H1 (cell line): ENCODE data around the gene P2RX7. TPM values are rescaled to one million over a fixed set of nuclear protein-coding genes. Genes with fewer than 3 reads are reported as not detected.

Experiments
- CTCF ChIA-PET: fragments of 300-600 bp; sonication (Branson Sonifier 250); formaldehyde crosslinking; loops from one replicate; lab custom pipeline; 2021; ENCODE audit not compliant: partially characterized antibody; lab: Charles Lee
- POLR2A ChIA-PET: fragments of 300-600 bp; sonication (Branson Sonifier 250); formaldehyde crosslinking; loops from one replicate; lab custom pipeline; 2021; ENCODE audit warnings: inconsistent platforms; ENCODE audit not compliant: partially characterized antibody; lab: Charles Lee
- DNase-seq, 2 experiments: peaks; one replicate each; pipeline versions ENCODE4 v3.0.0 to v3.0.0-alpha.2; 2010 to 2022; ENCODE audit warnings: low spot score in 2 of 2, low read depth in 1 of 2, mixed read lengths in 1 of 2
- FAIRE-seq: peaks from 2 replicates; lab custom pipeline; 2011; peaks lifted over from hg19 to GRCh38; lab: Jason Lieb, UNC
- H2AFZ ChIP-seq: 2 replicates; pipeline ENCODE4 v1.8.1; 2012; ENCODE audit warnings: low read length, inconsistent platforms
- H2AK5ac ChIP-seq: 2 replicates; pipeline ENCODE4 v1.6.1; 2013; ENCODE audit warnings: low read depth, low read length
- H2BK120ac ChIP-seq: replicated peaks from 2 replicates; pipeline ENCODE3; 2013; ENCODE audit warnings: low read depth, low read length, inconsistent platforms
- H2BK12ac ChIP-seq: 2 replicates; pipeline ENCODE4 v1.6.1; 2013; ENCODE audit warnings: low read depth, low read length
- H2BK15ac ChIP-seq: 2 replicates; pipeline ENCODE4 v1.6.1; 2013; ENCODE audit warnings: low read length
- H2BK20ac ChIP-seq: 2 replicates; pipeline ENCODE4 v1.6.1; 2013; ENCODE audit warnings: low read length
- H2BK5ac ChIP-seq: 2 replicates; pipeline ENCODE4 v1.6.1; 2013; ENCODE audit warnings: low read depth, low read length
- H3K14ac ChIP-seq: 2 replicates; pipeline ENCODE4 v1.6.1; 2013; ENCODE audit warnings: inconsistent platforms; ENCODE audit not compliant: insufficient read length
- H3K18ac ChIP-seq: 2 replicates; pipeline ENCODE4 v1.6.1; 2013; ENCODE audit warnings: low read length; ENCODE audit errors: extremely low read depth
- H3K23ac ChIP-seq: 2 replicates; pipeline ENCODE4 v1.6.1; 2013; ENCODE audit warnings: inconsistent platforms; ENCODE audit not compliant: insufficient read length
- H3K23me2 ChIP-seq: 2 replicates; pipeline ENCODE4 v1.6.1; 2013; ENCODE audit warnings: low read depth, low read length
- H3K27ac ChIP-seq: 2 replicates; pipeline ENCODE4 v1.6.1; 2011; ENCODE audit warnings: low read depth, low read length, inconsistent platforms
- H3K27me3 ChIP-seq, 4 experiments: replicated peaks in 1 of 4; 1 replicate in 1 of 4; 2 replicates in 3 of 4; pipeline versions ENCODE4 v1.6.1 to v1.8.1; 2011 to 2013; ENCODE audit warnings: low read length in 3 of 4, mild to moderate bottlenecking in 3 of 4, inconsistent platforms in 2 of 4, mixed read lengths in 2 of 4, moderate library complexity in 1 of 4; ENCODE audit not compliant: control insufficient read depth in 3 of 4, insufficient read depth in 3 of 4; ENCODE audit errors: extremely low read depth in 1 of 4
- H3K36me3 ChIP-seq, 4 experiments: 2 replicates each; pipeline versions ENCODE4 v1.6.1 to v1.8.1; 2011 to 2013; ENCODE audit warnings: mild to moderate bottlenecking in 4 of 4, low read length in 3 of 4, moderate library complexity in 2 of 4, control low read depth in 1 of 4, inconsistent platforms in 1 of 4; ENCODE audit not compliant: insufficient read depth in 4 of 4, control insufficient read depth in 2 of 4
- H3K4ac ChIP-seq: replicated peaks from 2 replicates; pipeline ENCODE3; 2013; ENCODE audit warnings: low read length, low read depth, mixed read lengths, inconsistent platforms; ENCODE audit not compliant: insufficient read length
- H3K4me1 ChIP-seq, 4 experiments: replicated peaks in 1 of 4; 1 replicate in 1 of 4; 2 replicates in 3 of 4; pipeline versions ENCODE4 v1.6.1 to v1.8.1; 2011 to 2013; ENCODE audit warnings: low read length in 3 of 4, inconsistent platforms in 2 of 4, mixed read lengths in 1 of 4; ENCODE audit not compliant: insufficient read depth in 4 of 4, control insufficient read depth in 3 of 4
- H3K4me2 ChIP-seq, 2 experiments: 2 replicates each; pipeline versions ENCODE4 v1.6.1 to v1.8.1; 2011 to 2013; ENCODE audit warnings: low read depth in 2 of 2, low read length in 2 of 2, control low read depth in 1 of 2, inconsistent platforms in 1 of 2, mild to moderate bottlenecking in 1 of 2; ENCODE audit not compliant: insufficient read depth in 1 of 2
- H3K4me3 ChIP-seq, 4 experiments: fragments of 200-600, 300-600 bp in 1 of 4; sonication (generic), shearing (Covaris generic), sonication (Bioruptor Twin) in 1 of 4; 2 replicates each; pipeline versions ENCODE4 v1.5.1 to v1.8.1; 2011 to 2016; ENCODE audit warnings: low read length in 4 of 4, low read depth in 3 of 4, control low read depth in 2 of 4, inconsistent platforms in 2 of 4, mild to moderate bottlenecking in 2 of 4, mixed read lengths in 1 of 4, moderate library complexity in 1 of 4; ENCODE audit not compliant: insufficient read depth in 2 of 4; ENCODE audit errors: extremely low read depth in 1 of 4
- H3K56ac ChIP-seq: replicated peaks from 2 replicates; pipeline ENCODE3; 2013; ENCODE audit warnings: low read depth, mild to moderate bottlenecking, mixed read lengths, low read length, inconsistent platforms; ENCODE audit not compliant: insufficient read length
- H3K79me1 ChIP-seq: 2 replicates; pipeline ENCODE4 v1.6.1; 2013; ENCODE audit warnings: low read depth, low read length, control low read depth
- H3K79me2 ChIP-seq, 2 experiments: 2 replicates each; pipeline versions ENCODE4 v1.6.1 to v1.8.1; 2012 to 2013; ENCODE audit warnings: low read length in 2 of 2, mild to moderate bottlenecking in 2 of 2, inconsistent platforms in 1 of 2; ENCODE audit not compliant: insufficient read depth in 2 of 2, control insufficient read depth in 1 of 2
- H3K9ac ChIP-seq, 4 experiments: replicated peaks in 1 of 4; 1 replicate in 1 of 4; 2 replicates in 3 of 4; pipeline versions ENCODE4 v1.6.1 to v1.8.1; 2011 to 2013; ENCODE audit warnings: low read depth in 3 of 4, low read length in 3 of 4, control low read depth in 2 of 4, mild to moderate bottlenecking in 2 of 4, moderate library complexity in 2 of 4, inconsistent platforms in 1 of 4; ENCODE audit errors: extremely low read depth in 1 of 4
- H3K9me3 ChIP-seq, 2 experiments: 2 replicates each; pipeline versions ENCODE4 v1.6.1 to v1.8.1; 2012 to 2013; ENCODE audit warnings: mild to moderate bottlenecking in 2 of 2, moderate library complexity in 2 of 2, control low read depth in 1 of 2, inconsistent platforms in 1 of 2, low read depth in 1 of 2, low read length in 1 of 2, mixed read lengths in 1 of 2; ENCODE audit not compliant: insufficient read depth in 2 of 2
- H4K20me1 ChIP-seq, 2 experiments: replicated peaks in 1 of 2; 2 replicates each; pipeline versions ENCODE3 to v1.8.1; 2011 to 2013; ENCODE audit warnings: inconsistent platforms in 2 of 2, low read length in 2 of 2, mild to moderate bottlenecking in 1 of 2; ENCODE audit not compliant: insufficient read depth in 2 of 2, control insufficient read depth in 1 of 2
- H4K5ac ChIP-seq: 2 replicates; pipeline ENCODE4 v1.6.1; 2013; ENCODE audit warnings: low read length, low read depth, mixed read lengths, inconsistent platforms; ENCODE audit not compliant: insufficient read length
- H4K8ac ChIP-seq: 2 replicates; pipeline ENCODE4 v1.8.0; 2013; ENCODE audit warnings: mild to moderate bottlenecking, moderate library complexity, low read length, inconsistent platforms; ENCODE audit not compliant: insufficient read depth; ENCODE audit errors: extremely low read depth
- H4K91ac ChIP-seq: replicated peaks from 2 replicates; pipeline ENCODE3; 2013; ENCODE audit warnings: low read length, mixed read lengths, inconsistent platforms; ENCODE audit not compliant: insufficient read length
- ATF3 ChIP-seq: IDR thresholded peaks from 2 replicates; pipeline ENCODE4 v1.6.1; 2011; ENCODE audit warnings: low read depth, mild to moderate bottlenecking, low read length; ENCODE audit not compliant: insufficient read depth
- CHD1 ChIP-seq: IDR thresholded peaks from 2 replicates; pipeline ENCODE4 v1.6.1; 2012; ENCODE audit warnings: low read depth, low read length, improper control_type of control experiment
- E2F6 ChIP-seq: IDR thresholded peaks from 2 replicates; pipeline ENCODE4 v1.6.1; 2012; ENCODE audit warnings: inconsistent platforms
- FOSL1 ChIP-seq: IDR thresholded peaks from 2 replicates; pipeline ENCODE4 v1.6.1; 2011; ENCODE audit warnings: mild to moderate bottlenecking, low read depth, low read length, moderate library complexity; ENCODE audit not compliant: insufficient read depth
- GTF2F1 ChIP-seq: IDR thresholded peaks from 2 replicates; pipeline ENCODE4 v1.6.1; 2012; ENCODE audit warnings: low read depth, low read length, improper control_type of control experiment, borderline replicate concordance
- KDM4A ChIP-seq: IDR thresholded peaks from one replicate; pipeline ENCODE4 v1.7.1; 2012; ENCODE audit warnings: low read depth, mild to moderate bottlenecking, moderate library complexity, low read length, inconsistent platforms; ENCODE audit not compliant: severe bottlenecking
- RFX5 ChIP-seq: IDR thresholded peaks from 2 replicates; pipeline ENCODE4 v1.6.1; 2011; ENCODE audit warnings: low read depth, low read length, improper control_type of control experiment, borderline replicate concordance
- SP1 ChIP-seq: IDR thresholded peaks from 2 replicates; pipeline ENCODE4 v1.6.1; 2011; ENCODE audit warnings: low read depth, low read length
- SP4 ChIP-seq: IDR thresholded peaks from 2 replicates; pipeline ENCODE4 v1.6.1; 2012; ENCODE audit warnings: low read length, inconsistent platforms
- TAF7 ChIP-seq: optimal IDR thresholded peaks from 2 replicates; pipeline ENCODE3; 2011; ENCODE audit warnings: low read depth, mild to moderate bottlenecking, inconsistent platforms, low read length, moderate library complexity, borderline replicate concordance
- ZNF274 ChIP-seq: IDR thresholded peaks from 2 replicates; pipeline ENCODE4 v1.7.0; 2012; ENCODE audit warnings: low read length, borderline replicate concordance; ENCODE audit errors: extremely low read depth
- WGBS, 2 experiments: shearing (Covaris generic) in 1 of 2; methylation state at CpG; one replicate each; pipeline versions ENCODE4 v1.1.6 to v1.1.7; 2013 to 2015; ENCODE audit warnings: low lambda C conversion rate in 2 of 2, mixed read lengths in 2 of 2, inconsistent platforms in 1 of 2, low coverage in 1 of 2, missing lambda C conversion rate in 1 of 2; ENCODE audit not compliant: insufficient replicate concordance in 2 of 2, insufficient coverage in 1 of 2, insufficient read length in 1 of 2; ENCODE audit errors: extremely low coverage in 1 of 2, missing lambda C conversion rate in 1 of 2; 5-methylcytosine and 5-hydroxymethylcytosine counted together
- polyA plus RNA-seq, 7 experiments: library from polyadenylated mRNA; depleted of rRNA in 3 of 7; stranded (reverse) in 5 of 7; unstranded in 2 of 7; fragments of >200 nt in 5 of 7; fragments of 200-250 nt in 2 of 7; gene quantifications; 1 replicate in 5 of 7; 2 replicates in 1 of 7; 4 replicates in 1 of 7; pipeline versions ENCODE4 v1.2.1 to v1.2.3, GENCODE V29; 2011 to 2013; ENCODE audit warnings: missing spikeins in 2 of 7, mixed read lengths in 2 of 7
- total RNA-seq: library from RNA; stranded (reverse); fragmentation: NEBNext Ultra II Directional; extraction: Animal tissue kit (Norgen Biotek cat#: 25700); gene quantifications from 2 replicates; pipeline ENCODE4 v1.2.1, GENCODE V29; 2021

Gene P2RX7
- total and polyA plus RNA-seq, 2 of the 8 experiments (the other 6 are each of a cell fraction or from before 2014, with no cell fraction given): 0.38 to 0.56 TPM

- Histone ChIP-seq H3K14ac (no peak overlapping the region), H2AK5ac (no peak overlapping the region), H3K23me2 (no peaks in the 10 kb centered on the region), H2BK15ac (no peak overlapping the region), H3K4me2 (no peak overlapping the region), H4K5ac (no peak overlapping the region), H4K91ac (no peak overlapping the region), H3K27ac (no peak overlapping the region), H3K56ac (no peak overlapping the region), H3K4me3 (no peak overlapping the region), H2BK12ac (no peak overlapping the region), H3K27me3 (peaks cover 0 to 1% (median 0%) of the 10 kb centered on the region in 4 experiments; a peak in 1 of 7 replicates), H2BK120ac (no peak overlapping the region), H3K18ac (no peak overlapping the region), H2AFZ (no peak overlapping the region), H4K20me1 (no peaks in the 10 kb centered on the region), H2BK20ac (no peak overlapping the region), H3K9me3 (no peaks in the 10 kb centered on the region), H3K79me2 (no peaks in the 10 kb centered on the region), H3K9ac (no peak overlapping the region), H3K4me1 (no peaks in the 10 kb centered on the region), H4K8ac (no peak overlapping the region), H3K23ac (no peak overlapping the region), H3K4ac (no peak overlapping the region), H3K79me1 (no peaks in the 10 kb centered on the region), H2BK5ac (no peak overlapping the region), H3K36me3 (no peaks in the 10 kb centered on the region)
- FAIRE-seq (no peak), DNase-seq (no peak)
- ChIA-PET CTCF (interaction anchor here (1.0 to 2.7 kb wide), 5 partner anchors 9 to 113 kb away, joined by 3 to 8 read pairs (median 5); no protein-coding TSS in a partner anchor), POLR2A (interaction anchor here (1.1 kb wide), 1 partner anchor 9 kb away, joined by 3 read pairs; no protein-coding TSS in a partner anchor)
- WGBS, 2 experiments: 79% methylated on average over 4 of the region's 4 CpGs; no CpG with 5 or more reads in 1 of the 2 experiments
- TF ChIP-seq RFX5 (no peak), CHD1 (no peak), E2F6 (no peak), ATF3 (no peak), SP1 (no peak), FOSL1 (no peak), SP4 (no peak), GTF2F1 (no peak), TAF7 (no peak), ZNF274 (no peak), KDM4A (no peak)
Measured at GRCh38 chr12:121116318-121117225, 16.1 kb upstream of the P2RX7 start.
